GM23338 (cell line): ENCODE results near the gene NEK7. TPM values are rescaled to one million over a fixed set of nuclear protein-coding genes. Genes with fewer than 3 reads are reported as not detected.

ENCODE experiments used
- ATAC-seq: fragments of 200-7000 bp; cut with Tn5 transposase; 3 replicates; pipeline ENCODE4 v1.9.1; 2020
- DNase-seq: peaks from one replicate; pipeline ENCODE4 v3.0.0-alpha.2; 2015; ENCODE audit warnings: low spot score
- H2AFZ ChIP-seq: fragments of 200-600 bp; sonication (generic); 2 replicates; pipeline ENCODE4 v1.8.0; 2016; ENCODE audit warnings: antibody characterized with exemption, mild to moderate bottlenecking, moderate library complexity
- H3F3A ChIP-seq: fragments of 200-600 bp; sonication (generic); replicated peaks from 2 replicates; pipeline ENCODE4 v1.8.0; 2017; ENCODE audit warnings: antibody characterized with exemption, mixed run types, low read depth
- H3K27ac ChIP-seq: fragments of 200-600 bp; sonication (generic); 2 replicates; pipeline ENCODE4 v1.6.1; 2016; ENCODE audit warnings: low read depth
- H3K27me3 ChIP-seq: fragments of 200-600 bp; sonication (generic); 2 replicates; pipeline ENCODE4 v1.8.0; 2016; ENCODE audit warnings: mild to moderate bottlenecking, mixed run types, moderate library complexity; ENCODE audit not compliant: insufficient read depth
- H3K36me3 ChIP-seq: fragments of 200-600 bp; sonication (generic); 2 replicates; pipeline ENCODE4 v1.8.0; 2016; ENCODE audit warnings: mild to moderate bottlenecking; ENCODE audit not compliant: insufficient read depth
- H3K4me1 ChIP-seq: fragments of 200-600 bp; sonication (generic); 2 replicates; pipeline ENCODE4 v1.8.0; 2016; ENCODE audit warnings: mild to moderate bottlenecking, moderate library complexity; ENCODE audit not compliant: insufficient read depth
- H3K4me2 ChIP-seq: fragments of 200-600 bp; sonication (generic); 2 replicates; pipeline ENCODE4 v1.7.1; 2017; ENCODE audit warnings: mixed run types
- H3K4me3 ChIP-seq: fragments of 200-600 bp; sonication (generic); 2 replicates; pipeline ENCODE4 v1.6.1; 2016; ENCODE audit warnings: mixed run types
- H3K79me2 ChIP-seq: fragments of 200-600 bp; sonication (generic); replicated peaks from 2 replicates; pipeline ENCODE4 v1.8.0; 2017; ENCODE audit warnings: mild to moderate bottlenecking; ENCODE audit not compliant: insufficient read depth
- H3K9me2 ChIP-seq: fragments of 200-600 bp; sonication (generic); 2 replicates; pipeline ENCODE4 v1.8.0; 2017; ENCODE audit not compliant: insufficient read depth
- H4K20me1 ChIP-seq: fragments of 200-600 bp; sonication (generic); replicated peaks from 2 replicates; pipeline ENCODE4 v1.8.0; 2017; ENCODE audit warnings: mild to moderate bottlenecking; ENCODE audit not compliant: insufficient read depth
- H3K27ac Mint-ChIP-seq: 2 replicates; pipeline ENCODE4 v1.8.0; 2020; ENCODE audit warnings: inconsistent platforms, mild to moderate bottlenecking, moderate library complexity, mixed read lengths
- H3K27me3 Mint-ChIP-seq: 3 replicates; pipeline ENCODE4 v1.8.0; 2022; ENCODE audit warnings: low read depth, mild to moderate bottlenecking, moderate library complexity, mixed read lengths, inconsistent platforms; ENCODE audit not compliant: insufficient read depth, poor library complexity
- H3K36me3 Mint-ChIP-seq: 3 replicates; pipeline ENCODE4 v1.8.0; 2021; ENCODE audit warnings: low read depth, mild to moderate bottlenecking, inconsistent platforms, moderate library complexity, mixed read lengths
- H3K4me1 Mint-ChIP-seq: 3 replicates; pipeline ENCODE4 v1.8.0; 2020; ENCODE audit warnings: mild to moderate bottlenecking, inconsistent platforms, mixed read lengths
- H3K4me3 Mint-ChIP-seq: 3 replicates; pipeline ENCODE4 v1.8.0; 2021; ENCODE audit warnings: moderate library complexity, mild to moderate bottlenecking, inconsistent platforms, mixed read lengths
- H3K9me3 Mint-ChIP-seq: 3 replicates; pipeline ENCODE4 v1.8.0; 2020; ENCODE audit warnings: moderate library complexity, mild to moderate bottlenecking, inconsistent platforms, mixed read lengths
- ZNF114 ChIP-seq: fragments of 250-450 bp; sonication (Bioruptor Pico); IDR thresholded peaks from 2 replicates; pipeline ENCODE4 v1.5.0; 2020; ENCODE audit warnings: mild to moderate bottlenecking, moderate library complexity
- ZNF462 ChIP-seq: fragments of 250-450 bp; sonication (Bioruptor Pico); IDR thresholded peaks from 2 replicates; pipeline ENCODE4 v1.5.0; 2020; ENCODE audit warnings: mild to moderate bottlenecking, moderate library complexity
- polyA plus RNA-seq: library from polyadenylated mRNA; unstranded; fragments of >200 nt; fragmentation: Nextera tagmentation; extraction: Ambion mirVana; gene quantifications from 2 replicates; pipeline ENCODE4 v1.2.1, GENCODE V29; 2016
- total RNA-seq: library from RNA; depleted of rRNA; stranded (reverse); fragments of >200 nt; shearing (Covaris generic); gene quantifications from 2 replicates; pipeline ENCODE4 v1.2.3, GENCODE V29; 2014
- TF ChIP-seq, protein P1 (sequence below), 2 experiments: fragments of 200-600 bp in 1 of 2; sonication (generic) in 1 of 2; conservative IDR thresholded peaks; 2 replicates each; pipeline versions ENCODE4 v1.5.1 to v1.6.1; 2016 to 2017; ENCODE audit warnings: antibody characterized with exemption in 2 of 2, low read depth in 2 of 2, mild to moderate bottlenecking in 2 of 2, moderate library complexity in 1 of 2

The NEK7 gene
- total and polyA plus RNA-seq, 2 experiments from 2014 or later, result 4.8 to 15.3 TPM

DNA sequence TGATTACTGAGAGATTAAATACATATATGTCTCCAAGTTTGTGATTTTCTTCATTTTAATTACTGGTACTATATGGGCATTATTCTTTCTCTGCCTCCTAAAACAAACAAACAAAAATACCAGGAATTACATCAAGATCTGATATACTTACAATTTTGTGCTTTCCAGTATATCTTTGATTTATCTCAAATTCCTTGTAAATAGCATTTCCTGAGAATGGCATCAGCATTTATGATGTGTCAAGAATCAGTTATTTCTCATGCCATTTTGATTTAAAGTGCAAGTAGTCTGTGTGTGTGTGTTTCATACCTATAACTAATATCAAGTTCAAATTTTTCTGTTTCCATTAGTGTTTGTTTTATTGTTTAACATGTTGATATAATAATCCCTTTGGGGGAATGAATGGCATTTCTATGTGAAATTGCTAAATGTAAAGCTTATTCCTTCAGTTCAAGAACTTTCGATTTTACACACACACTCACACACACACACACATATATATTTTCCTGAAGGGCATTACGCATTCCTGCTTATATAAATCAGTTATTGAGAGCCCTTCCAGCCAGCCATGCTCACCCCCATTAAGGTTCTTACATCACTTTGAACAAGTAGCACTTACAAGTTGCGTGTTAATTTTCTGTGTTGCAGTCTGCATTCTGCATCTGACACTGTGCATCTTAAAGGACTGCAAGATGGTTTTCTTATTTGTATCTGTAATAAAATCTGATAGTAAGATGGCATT, 102.7 kb downstream of the NEK7 start:
- no peaks in the 10 kb centered on the region for H3K36me3 ChIP-seq
- H3K36me3 Mint-ChIP-seq, result no peaks in the 10 kb centered on the region
- H3K27me3 Mint-ChIP-seq, result no peaks in the 10 kb centered on the region
- no peak overlapping the region for H3K4me3 ChIP-seq
- H3K27ac ChIP-seq, result no peak overlapping the region
- H3K4me1 Mint-ChIP-seq, result peaks cover 22% of the 10 kb centered on the region
- no peaks in the 10 kb centered on the region for H3K9me2 ChIP-seq
- H3K9me3 Mint-ChIP-seq, result no peaks in the 10 kb centered on the region
- no peak overlapping the region for H3K4me3 Mint-ChIP-seq
- TF ChIP-seq, protein P1, sequence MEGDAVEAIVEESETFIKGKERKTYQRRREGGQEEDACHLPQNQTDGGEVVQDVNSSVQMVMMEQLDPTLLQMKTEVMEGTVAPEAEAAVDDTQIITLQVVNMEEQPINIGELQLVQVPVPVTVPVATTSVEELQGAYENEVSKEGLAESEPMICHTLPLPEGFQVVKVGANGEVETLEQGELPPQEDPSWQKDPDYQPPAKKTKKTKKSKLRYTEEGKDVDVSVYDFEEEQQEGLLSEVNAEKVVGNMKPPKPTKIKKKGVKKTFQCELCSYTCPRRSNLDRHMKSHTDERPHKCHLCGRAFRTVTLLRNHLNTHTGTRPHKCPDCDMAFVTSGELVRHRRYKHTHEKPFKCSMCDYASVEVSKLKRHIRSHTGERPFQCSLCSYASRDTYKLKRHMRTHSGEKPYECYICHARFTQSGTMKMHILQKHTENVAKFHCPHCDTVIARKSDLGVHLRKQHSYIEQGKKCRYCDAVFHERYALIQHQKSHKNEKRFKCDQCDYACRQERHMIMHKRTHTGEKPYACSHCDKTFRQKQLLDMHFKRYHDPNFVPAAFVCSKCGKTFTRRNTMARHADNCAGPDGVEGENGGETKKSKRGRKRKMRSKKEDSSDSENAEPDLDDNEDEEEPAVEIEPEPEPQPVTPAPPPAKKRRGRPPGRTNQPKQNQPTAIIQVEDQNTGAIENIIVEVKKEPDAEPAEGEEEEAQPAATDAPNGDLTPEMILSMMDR (conservative IDR thresholded peaks at IDR 0.05; ENCODE audit: low read depth in 2 of 2), result no peak
- no peak for TF ChIP-seq ZNF462 (CRISPR knock-in tag)
- no peak for TF ChIP-seq ZNF114 (CRISPR knock-in tag)
- H2AFZ ChIP-seq, result no peak overlapping the region
- H3K4me2 ChIP-seq, result no peak overlapping the region
- H3F3A ChIP-seq, result no peaks in the 10 kb centered on the region
- ATAC-seq, result no peak
- 0 out of 2 replicates have a peak, but pooled peaks cover 4% of the 10 kb centered on the region for H3K79me2 ChIP-seq
- H3K27ac Mint-ChIP-seq, result 0 out of 2 replicates have a peak overlapping the region, but pooled peaks have one; percentile 56
- peaks cover 24% of the 10 kb centered on the region for H3K4me1 ChIP-seq
- no peaks in the 10 kb centered on the region for H3K27me3 ChIP-seq
- DNase-seq, result no peak
- no peaks in the 10 kb centered on the region for H4K20me1 ChIP-seq
